ENCODE measurements around the gene ENTPD6. TPM values are rescaled to one million over a fixed set of nuclear protein-coding genes. Genes with fewer than 3 reads are reported as not detected.

The ENTPD6 gene
- total RNA-seq, 1 donor from 2014 or later = 73.4 TPM

DNA sequence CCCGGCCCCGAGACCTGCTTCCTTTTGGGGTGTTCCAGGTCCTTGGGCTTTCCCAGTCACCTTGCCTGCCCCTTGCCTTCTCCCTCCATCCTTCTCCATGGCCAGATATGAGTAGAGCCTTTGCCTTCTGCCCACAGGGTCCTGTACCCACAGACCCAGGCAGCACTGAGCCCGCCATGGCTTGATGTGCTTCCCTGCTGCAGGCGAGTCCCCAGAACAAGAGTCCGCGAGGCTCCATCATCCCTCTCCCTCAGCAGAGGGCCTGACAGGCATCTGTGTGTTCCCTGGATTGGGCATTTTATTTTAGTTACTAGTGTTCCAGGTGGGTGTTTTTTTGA, 74.3 kb downstream of the ENTPD6 start:
- TF ChIP-seq, protein P1, sequence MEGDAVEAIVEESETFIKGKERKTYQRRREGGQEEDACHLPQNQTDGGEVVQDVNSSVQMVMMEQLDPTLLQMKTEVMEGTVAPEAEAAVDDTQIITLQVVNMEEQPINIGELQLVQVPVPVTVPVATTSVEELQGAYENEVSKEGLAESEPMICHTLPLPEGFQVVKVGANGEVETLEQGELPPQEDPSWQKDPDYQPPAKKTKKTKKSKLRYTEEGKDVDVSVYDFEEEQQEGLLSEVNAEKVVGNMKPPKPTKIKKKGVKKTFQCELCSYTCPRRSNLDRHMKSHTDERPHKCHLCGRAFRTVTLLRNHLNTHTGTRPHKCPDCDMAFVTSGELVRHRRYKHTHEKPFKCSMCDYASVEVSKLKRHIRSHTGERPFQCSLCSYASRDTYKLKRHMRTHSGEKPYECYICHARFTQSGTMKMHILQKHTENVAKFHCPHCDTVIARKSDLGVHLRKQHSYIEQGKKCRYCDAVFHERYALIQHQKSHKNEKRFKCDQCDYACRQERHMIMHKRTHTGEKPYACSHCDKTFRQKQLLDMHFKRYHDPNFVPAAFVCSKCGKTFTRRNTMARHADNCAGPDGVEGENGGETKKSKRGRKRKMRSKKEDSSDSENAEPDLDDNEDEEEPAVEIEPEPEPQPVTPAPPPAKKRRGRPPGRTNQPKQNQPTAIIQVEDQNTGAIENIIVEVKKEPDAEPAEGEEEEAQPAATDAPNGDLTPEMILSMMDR (conservative IDR thresholded peaks at IDR 0.05) = no peak
- H3K27ac Mint-ChIP-seq (ENCODE audit: unreplicated experiment) = no peak overlapping the region
- peaks cover 8% of the 10 kb centered on the region for H3K4me1 Mint-ChIP-seq
- DNase-seq (ENCODE audit: low read depth, low spot score) = no peak
- peak overlapping the region; percentile 42 for H3K4me3 Mint-ChIP-seq
- no peaks in the 10 kb centered on the region for H3K27me3 Mint-ChIP-seq (ENCODE audit: low read depth)
- H3K36me3 Mint-ChIP-seq (ENCODE audit: low read depth) = peaks cover 25% of the 10 kb centered on the region
- no peaks in the 10 kb centered on the region for H3K9me3 Mint-ChIP-seq

DNA sequence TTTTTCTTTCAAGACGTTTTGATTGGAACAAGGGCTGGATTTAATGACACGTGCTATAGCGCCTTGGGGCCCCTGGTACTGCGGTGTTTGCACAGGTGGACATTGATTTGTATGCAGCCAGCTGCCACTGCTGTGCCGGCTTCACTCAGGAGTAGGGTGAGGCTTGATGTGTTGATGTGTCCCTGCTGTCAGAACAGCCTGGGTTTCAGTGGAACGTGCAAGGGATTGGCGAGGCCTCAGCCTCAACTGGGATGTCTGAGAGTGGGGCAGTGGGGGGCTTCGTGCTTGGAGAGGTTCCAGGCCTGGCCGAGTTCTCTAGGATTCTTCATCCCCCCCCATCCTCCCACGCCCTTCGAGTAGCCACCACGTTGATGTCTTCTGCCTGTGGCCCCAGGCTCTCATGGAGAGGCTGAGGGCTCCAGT, 75.3 kb downstream of the ENTPD6 start:
- peaks cover 25% of the 10 kb centered on the region for H3K36me3 Mint-ChIP-seq (ENCODE audit: low read depth)
- TF ChIP-seq, protein P1 (conservative IDR thresholded peaks at IDR 0.05) = no peak
- no peaks in the 10 kb centered on the region for H3K27me3 Mint-ChIP-seq (ENCODE audit: low read depth)
- no peak for DNase-seq (ENCODE audit: low read depth, low spot score)
- H3K27ac Mint-ChIP-seq (ENCODE audit: unreplicated experiment) = no peak overlapping the region
- H3K4me1 Mint-ChIP-seq = peaks cover 8% of the 10 kb centered on the region
- H3K9me3 Mint-ChIP-seq = no peaks in the 10 kb centered on the region
- H3K4me3 Mint-ChIP-seq = no peak overlapping the region

DNA sequence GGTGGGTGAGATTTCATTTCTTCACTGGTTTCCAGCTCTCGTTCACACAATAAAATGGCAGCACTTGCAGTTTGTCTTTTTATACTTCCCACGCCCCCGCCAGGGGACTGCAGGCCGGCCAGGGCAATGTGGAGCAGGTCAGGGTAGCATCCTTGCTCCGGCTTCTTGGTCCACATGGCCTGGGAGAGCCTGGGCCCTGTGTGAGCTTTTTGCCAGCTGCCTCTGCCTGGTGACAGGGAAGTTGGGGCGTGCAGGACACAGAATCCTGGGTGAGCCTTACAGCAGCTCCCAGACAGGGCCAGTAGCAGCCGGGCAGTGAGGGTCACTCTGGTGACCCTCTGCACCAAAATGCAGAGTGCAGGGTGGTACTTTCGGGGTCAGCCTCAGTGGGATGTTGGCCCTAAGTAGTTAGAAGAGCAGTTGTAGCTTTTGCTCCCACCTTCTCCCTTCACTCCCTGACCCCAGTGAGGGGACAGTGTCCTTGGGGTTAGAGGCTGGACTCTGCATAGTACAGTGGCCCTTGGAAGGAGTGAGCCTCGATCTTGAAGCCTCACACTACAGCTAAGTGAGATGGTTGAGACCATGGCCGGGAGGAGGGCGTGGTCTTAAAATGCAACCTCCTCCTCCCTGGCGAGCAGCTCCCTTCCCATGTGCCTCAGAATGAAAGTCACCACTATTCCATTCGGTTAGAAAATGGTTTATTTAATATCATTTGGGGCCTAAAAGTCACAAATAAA, 76.1 kb downstream of the ENTPD6 start:
- TF ChIP-seq, protein P1 (conservative IDR thresholded peaks at IDR 0.05) = no peak
- Mint-ChIP-seq H3K27ac (ENCODE audit: unreplicated experiment) (no peak overlapping the region), H3K36me3 (ENCODE audit: low read depth) (peaks cover 22% of the 10 kb centered on the region), H3K27me3 (ENCODE audit: low read depth) (no peaks in the 10 kb centered on the region), H3K4me3 (no peak overlapping the region), H3K4me1 (peaks cover 8% of the 10 kb centered on the region), H3K9me3 (no peaks in the 10 kb centered on the region)
- DNase-seq (ENCODE audit: low read depth, low spot score) = no peak

DNA sequence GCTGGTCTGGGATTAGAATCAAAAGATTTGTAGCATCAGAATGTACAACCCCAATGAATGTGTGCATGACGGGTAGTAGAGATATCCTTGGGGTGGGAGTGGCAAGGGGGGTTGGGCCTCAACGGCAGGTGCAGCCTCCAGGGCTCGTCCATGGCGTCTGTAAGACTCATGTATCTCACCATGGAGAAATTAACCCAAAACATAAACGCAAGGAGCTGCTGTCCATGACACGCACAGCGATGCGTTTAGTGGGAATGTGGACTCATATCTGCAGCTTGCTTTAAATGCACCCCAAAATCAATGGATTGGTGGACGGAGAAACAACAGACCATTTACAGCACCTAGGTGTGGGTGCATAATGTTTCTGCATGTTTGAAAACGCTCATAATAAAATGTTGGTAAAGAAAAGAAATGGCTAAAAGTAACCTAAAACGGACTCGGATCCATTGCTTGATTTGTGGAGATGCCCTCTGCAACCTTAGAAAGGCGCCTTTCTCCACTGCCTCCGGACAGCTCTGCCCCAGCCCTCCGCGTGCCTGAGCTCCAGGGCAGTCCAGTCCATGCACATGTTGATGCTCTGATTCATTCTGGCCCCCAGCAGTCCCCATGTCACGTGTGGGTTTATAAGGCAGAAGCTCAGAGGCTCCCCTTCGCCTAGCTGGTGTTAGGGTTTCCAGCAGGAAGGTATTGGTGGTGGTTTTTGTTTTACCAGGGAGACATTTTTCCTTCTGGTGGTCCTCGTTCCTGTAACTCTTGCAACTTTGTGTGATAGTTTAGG, 76.9 kb downstream of the ENTPD6 start:
- Mint-ChIP-seq H3K27me3 (ENCODE audit: low read depth) (no peaks in the 10 kb centered on the region), H3K27ac (ENCODE audit: unreplicated experiment) (peak overlapping the region; percentile 52)
- DNase-seq (ENCODE audit: low read depth, low spot score) = no peak

DNA sequence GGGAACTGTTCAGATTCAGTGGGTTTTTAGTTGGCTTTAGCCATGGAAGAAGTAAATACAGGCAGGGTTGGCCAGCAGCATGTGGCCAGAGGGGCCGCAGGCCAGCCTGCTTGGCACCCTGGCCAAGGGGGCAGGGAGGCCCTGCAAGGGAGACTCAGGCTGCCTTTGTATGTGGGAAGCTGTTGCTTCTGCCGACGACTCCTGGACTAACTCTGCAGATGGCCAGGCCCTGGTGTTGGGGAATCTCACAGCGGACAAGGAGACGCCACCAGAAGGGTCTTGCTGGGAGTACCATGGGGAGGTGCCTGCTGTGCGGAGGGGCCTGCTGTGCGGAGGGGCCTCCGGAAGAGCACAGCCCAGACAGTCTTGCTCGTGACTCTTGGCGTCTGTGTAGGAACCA, 77.5 kb downstream of the ENTPD6 start:
- TF ChIP-seq, protein P1 (conservative IDR thresholded peaks at IDR 0.05) = no peak
- no peaks in the 10 kb centered on the region for H3K9me3 Mint-ChIP-seq
- peaks cover 16% of the 10 kb centered on the region for H3K36me3 Mint-ChIP-seq (ENCODE audit: low read depth)
- peaks cover 8% of the 10 kb centered on the region for H3K4me1 Mint-ChIP-seq
- H3K27ac Mint-ChIP-seq (ENCODE audit: unreplicated experiment) = peak overlapping the region; percentile 52
- H3K4me3 Mint-ChIP-seq = no peak overlapping the region
- no peaks in the 10 kb centered on the region for H3K27me3 Mint-ChIP-seq (ENCODE audit: low read depth)
- no peak for DNase-seq (ENCODE audit: low read depth, low spot score)

More for the DNA sequence above, 76.9 kb downstream of the ENTPD6 start:
- Mint-ChIP-seq H3K4me3 (no peak overlapping the region), H3K9me3 (no peaks in the 10 kb centered on the region), H3K36me3 (ENCODE audit: low read depth) (peaks cover 16% of the 10 kb centered on the region), H3K4me1 (peaks cover 8% of the 10 kb centered on the region)
- TF ChIP-seq, protein P1 (conservative IDR thresholded peaks at IDR 0.05) = no peak
